ENCODE data around the gene ANO6.
"Not testable (repeated sequence)": the region's sequence is repeated elsewhere in the genome, so short reads cannot be mapped to it uniquely, and the experiment has no call there.

ANO6 gene

GRCh38 chr12:45213107-45213506, 2.8 kb upstream of the ANO6 start:
- no peak for DNase-seq

- no peak for DNase-seq
Measured at GRCh38 chr12:45214071-45214470, 1.8 kb upstream of the ANO6 start.

GRCh38 chr12:45214749-45215418, 1.0 kb upstream of the ANO6 start:
- DNase-seq, result no peak

- DNase-seq, result peak; percentile 11
Measured at GRCh38 chr12:45216230-45216982, 511 bp downstream of the ANO6 start.

- DNase-seq, result no peak
Measured at GRCh38 chr12:45216983-45217485, 1.1 kb downstream of the ANO6 start.

- DNase-seq, result no peak
Measured at GRCh38 chr12:45217846-45218245, 2.0 kb downstream of the ANO6 start.

- DNase-seq, result no peak
Measured at GRCh38 chr12:45219621-45220020, 3.7 kb downstream of the ANO6 start.

DNA sequence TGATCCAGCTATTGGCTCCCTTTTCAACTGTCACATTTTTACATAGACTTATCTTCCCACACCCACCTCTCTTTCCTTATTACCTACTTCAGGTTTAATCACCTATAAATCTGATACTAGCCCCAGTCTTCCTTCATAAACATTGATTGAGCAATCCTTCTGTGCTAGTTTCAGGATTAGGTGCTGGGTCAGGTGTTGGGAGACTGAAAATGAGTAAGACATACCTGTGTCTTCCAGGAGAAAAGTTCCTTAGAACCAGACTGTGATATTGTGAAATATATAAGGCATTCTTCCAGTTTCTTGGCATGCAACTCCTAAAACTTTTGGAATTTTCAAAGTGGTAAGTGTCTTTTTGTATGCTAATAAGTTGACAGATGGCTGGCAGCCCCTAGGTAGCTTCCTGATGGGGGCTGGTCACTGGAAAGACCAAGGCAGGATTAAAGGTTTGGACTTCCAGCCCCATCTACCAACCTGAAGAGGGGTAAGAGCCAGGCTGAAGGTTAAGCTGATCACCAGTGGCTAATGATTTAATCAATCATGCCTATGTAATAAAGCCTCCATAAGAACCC, 4.6 kb downstream of the ANO6 start:
- no peak for DNase-seq

GRCh38 chr12:45220969-45221368, 5.1 kb downstream of the ANO6 start:
- DNase-seq, result no peak

GRCh38 chr12:45223868-45224267, 8.0 kb downstream of the ANO6 start:
- no peak for DNase-seq

DNA sequence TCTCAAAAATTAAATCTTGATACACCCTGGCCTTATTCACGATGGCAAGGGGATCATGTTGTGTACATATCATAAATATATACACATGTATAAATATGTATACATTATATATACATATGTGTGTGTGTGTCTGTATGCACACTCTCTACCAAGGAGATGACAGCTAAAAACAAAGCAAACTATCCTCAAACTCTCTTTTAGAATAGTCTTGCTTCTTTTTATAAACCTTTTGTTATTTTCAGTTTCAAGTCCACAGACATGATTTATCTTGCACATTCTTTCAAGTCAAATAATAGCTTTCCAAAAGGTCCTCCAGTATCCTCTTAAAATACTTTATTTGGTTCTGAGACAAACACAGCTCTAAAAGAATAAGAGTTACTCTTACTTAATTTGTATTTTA, 8.4 kb downstream of the ANO6 start:
- no peak for DNase-seq

GRCh38 chr12:45226021-45226420, 10.1 kb downstream of the ANO6 start:
- no peak for DNase-seq

DNA sequence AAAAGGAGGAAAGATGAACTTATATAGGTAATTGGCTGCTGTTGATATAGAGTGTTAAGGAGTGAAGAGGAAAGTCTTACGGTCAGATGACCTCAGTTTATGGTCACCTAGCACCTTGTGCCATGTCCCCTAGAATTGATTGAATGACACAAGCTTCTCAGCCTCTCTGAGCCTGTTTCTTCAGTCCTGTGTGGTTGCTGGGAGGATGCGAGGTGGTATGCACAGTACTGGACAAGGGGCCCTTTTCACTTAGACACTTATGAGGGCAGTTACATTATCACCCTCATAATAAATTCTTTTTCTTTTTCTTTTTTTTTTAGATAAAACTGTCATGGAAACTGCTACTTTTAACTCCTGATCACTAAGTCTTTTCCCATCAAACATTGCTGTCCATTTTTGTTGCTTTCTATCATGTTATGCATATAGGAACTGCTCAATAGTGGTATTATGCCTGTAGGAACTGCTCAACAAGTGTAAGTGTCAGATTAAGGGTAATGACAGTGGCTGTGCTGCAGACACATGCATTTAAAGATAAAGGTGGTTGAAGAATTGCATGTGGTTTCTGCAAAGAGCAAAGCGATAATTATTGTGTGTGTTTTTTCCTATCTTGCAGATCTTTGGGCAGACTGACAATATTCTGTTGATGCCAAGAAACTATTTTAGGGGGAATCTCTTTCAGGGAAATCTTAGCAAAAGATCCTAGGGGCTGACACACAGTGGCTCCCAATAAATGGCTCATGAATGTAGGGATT, 11.6 kb downstream of the ANO6 start:
- DNase-seq, result no peak

DNA sequence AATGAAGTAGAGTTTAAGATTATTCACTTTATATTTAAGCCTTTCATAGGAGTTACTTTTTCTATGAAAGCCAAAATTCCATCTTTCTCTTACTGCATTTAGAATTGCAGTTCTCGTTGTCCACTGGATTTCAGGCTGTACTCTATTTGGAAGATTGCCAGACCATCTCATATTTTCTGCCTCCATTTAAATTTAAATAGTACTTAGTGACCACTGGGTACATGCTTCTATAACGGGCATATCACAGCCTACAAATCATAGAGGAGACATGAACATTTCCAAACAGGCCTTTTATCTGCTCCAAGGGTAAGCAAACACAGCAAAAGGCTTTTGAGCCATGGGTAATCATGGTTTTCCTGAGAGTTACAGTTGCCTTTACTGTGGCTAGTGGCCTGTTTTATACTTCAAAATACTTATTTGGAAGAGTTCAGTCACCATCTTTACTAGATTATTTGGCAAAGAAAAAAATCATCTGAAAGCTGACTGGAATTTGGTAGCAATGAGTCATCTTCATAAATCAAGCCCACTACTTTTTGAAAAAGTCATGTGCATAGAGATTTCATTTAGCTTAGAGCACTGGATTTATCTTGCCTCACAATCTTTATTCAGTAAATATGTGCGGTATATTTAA, 15.7 kb downstream of the ANO6 start:
- no peak for DNase-seq

DNA sequence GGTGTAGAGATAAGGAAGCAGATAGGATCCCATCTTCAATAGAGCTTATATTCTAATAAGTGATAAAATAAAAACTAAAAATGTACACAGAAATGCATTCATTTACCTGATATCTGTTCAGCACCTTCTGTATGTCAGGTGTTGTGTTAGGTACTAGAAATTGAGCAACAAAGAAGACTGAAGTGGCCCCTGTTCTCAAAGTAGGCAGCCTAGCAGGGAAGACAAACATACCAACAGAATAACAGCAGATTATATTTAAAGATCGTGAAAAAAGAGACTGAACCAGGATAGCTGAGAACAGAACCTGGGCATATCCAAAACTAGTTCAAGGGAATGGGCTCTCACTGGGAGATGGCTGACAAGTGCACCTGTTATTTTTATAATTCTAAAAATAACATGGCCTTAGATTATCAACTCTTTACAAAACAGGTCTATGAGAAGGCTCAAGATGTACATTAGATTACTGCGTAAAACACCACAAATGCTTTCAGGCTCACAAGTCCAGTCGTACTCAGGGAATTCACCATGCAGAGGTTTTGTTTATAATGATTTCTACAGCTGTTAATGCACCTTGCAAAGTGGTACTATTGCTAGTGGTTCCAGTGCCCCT, 16.4 kb downstream of the ANO6 start:
- DNase-seq, result no peak

- DNase-seq, result no peak
Measured at GRCh38 chr12:45232756-45233372, 17.0 kb downstream of the ANO6 start.

DNA sequence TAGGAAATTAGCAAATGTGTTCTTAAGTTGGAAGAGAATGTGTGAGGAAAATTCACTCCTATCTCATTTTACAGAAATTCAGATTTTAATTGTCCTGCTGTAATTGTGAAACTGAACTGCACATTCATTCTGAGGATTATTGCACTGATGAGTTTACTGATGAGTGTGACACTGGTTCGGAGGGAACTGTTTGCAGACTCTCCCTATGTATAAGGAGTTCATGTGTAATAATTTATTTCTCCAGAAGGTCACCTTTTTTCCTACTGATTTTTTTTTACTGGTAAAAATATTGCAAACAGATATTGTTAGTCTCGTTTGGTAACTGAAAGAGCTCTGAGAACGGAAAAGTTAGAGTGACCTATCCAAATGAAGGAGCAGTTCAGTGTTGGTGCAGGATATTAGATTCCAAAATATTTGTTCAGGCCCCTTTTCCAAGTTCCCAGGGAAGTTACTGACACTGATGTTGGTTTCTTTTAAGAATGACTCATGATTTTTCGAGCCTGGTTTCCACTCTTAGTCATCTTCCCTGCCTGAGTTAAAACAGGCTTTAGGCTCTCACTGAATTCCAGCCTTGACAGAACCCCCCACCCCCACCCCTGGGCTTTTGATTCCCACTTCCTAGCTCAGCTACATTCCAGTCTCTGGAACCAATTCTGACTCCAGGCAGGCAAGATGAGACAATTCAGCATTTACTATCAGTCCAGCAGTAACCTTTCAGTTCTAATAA, 18.4 kb downstream of the ANO6 start:
- DNase-seq, result no peak

GRCh38 chr12:45235087-45236025, 19.5 kb downstream of the ANO6 start:
- no peak for DNase-seq

GRCh38 chr12:45236383-45236782, 20.5 kb downstream of the ANO6 start:
- not testable (repeated sequence) for DNase-seq

DNA sequence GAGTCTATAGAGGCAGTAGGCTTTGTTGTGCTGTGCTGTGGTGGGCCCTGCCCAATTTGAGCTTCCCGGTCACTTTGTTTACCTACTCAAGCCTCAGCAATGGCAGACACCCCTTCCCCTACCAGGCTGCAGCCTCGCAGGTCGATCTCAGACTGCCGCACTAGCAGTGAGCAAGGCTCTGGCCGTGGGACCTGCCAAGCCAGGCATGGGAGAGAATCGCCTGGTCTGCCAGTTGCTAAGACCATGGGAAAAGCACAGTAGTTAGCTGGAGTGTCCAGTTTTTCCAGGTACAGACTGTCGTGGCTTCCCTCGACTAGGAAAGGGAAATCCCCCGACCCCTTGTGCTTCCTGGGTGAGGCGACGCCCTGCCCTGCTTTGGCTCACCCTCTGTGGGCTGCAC, 26.3 kb downstream of the ANO6 start:
- no peak for DNase-seq

All from NCI-H748 treated with DMSO at 0.1 percent for 48 hours (cell line).